HepG2 (cell line): ENCODE measurements around the gene ROMO1. TPM values are rescaled to one million over a fixed set of nuclear protein-coding genes. Genes with fewer than 3 reads are reported as not detected.
A peak's percentile ranks its signal among the peaks of the same experiment; 100 is the strongest.

ENCODE experiments used
- EED ChIP-seq: sonication (generic); formaldehyde crosslinking; IDR thresholded peaks from 2 replicates; pipeline ENCODE4 v1.5.0; 2020; ENCODE audit warnings: mild to moderate bottlenecking, missing genetic modification reagents
- ELF4 ChIP-seq: sonication (generic); formaldehyde crosslinking; IDR thresholded peaks from 2 replicates; pipeline ENCODE4 v1.5.0; 2020; ENCODE audit warnings: missing genetic modification reagents, mild to moderate bottlenecking, moderate library complexity, borderline replicate concordance
- FOXM1 ChIP-seq: sonication (generic); formaldehyde crosslinking; IDR thresholded peaks from 2 replicates; pipeline ENCODE4 v1.5.0; 2020; ENCODE audit warnings: missing genetic modification reagents
- HHEX ChIP-seq: IDR thresholded peaks from 2 replicates; pipeline ENCODE4 v1.6.1; 2016; ENCODE audit warnings: control low read depth
- HOXD1 ChIP-seq: sonication (generic); formaldehyde crosslinking; IDR thresholded peaks from 2 replicates; pipeline ENCODE4 v1.5.0; 2020; ENCODE audit warnings: missing genetic modification reagents
- JUND ChIP-seq: sonication (generic); formaldehyde crosslinking; IDR thresholded peaks from 2 replicates; pipeline ENCODE4 v1.8.0; 2022; ENCODE audit warnings: mild to moderate bottlenecking, missing genetic modification reagents
- KDM5B ChIP-seq: sonication (generic); formaldehyde crosslinking; IDR thresholded peaks from 2 replicates; pipeline ENCODE4 v1.4.0; 2020; ENCODE audit warnings: missing genetic modification reagents, mild to moderate bottlenecking, borderline replicate concordance
- MXD4 ChIP-seq: IDR thresholded peaks from 2 replicates; pipeline ENCODE4 v1.6.1; 2016; ENCODE audit warnings: mild to moderate bottlenecking, missing biosample characterization, missing genetic modification reagents
- MXI1 ChIP-seq: IDR thresholded peaks from 3 replicates; pipeline ENCODE4 v1.6.1; 2012; ENCODE audit warnings: low read depth, low read length, inconsistent platforms, borderline replicate concordance
- PLSCR1 ChIP-seq: sonication (generic); formaldehyde crosslinking; IDR thresholded peaks from 2 replicates; pipeline ENCODE4 v1.5.0; 2020; ENCODE audit warnings: missing genetic modification reagents, mild to moderate bottlenecking, borderline replicate concordance
- PRMT3 ChIP-seq: sonication (generic); formaldehyde crosslinking; IDR thresholded peaks from 2 replicates; pipeline ENCODE4 v1.8.1; 2022; ENCODE audit warnings: low read depth, mild to moderate bottlenecking, moderate library complexity, missing genetic modification reagents, borderline replicate concordance
- SP4 ChIP-seq: sonication (generic); formaldehyde crosslinking; IDR thresholded peaks from 2 replicates; pipeline ENCODE4 v1.8.1; 2023; ENCODE audit warnings: mild to moderate bottlenecking, missing genetic modification reagents
- THAP8 ChIP-seq: sonication (generic); formaldehyde crosslinking; IDR thresholded peaks from 2 replicates; pipeline ENCODE4 v1.5.1; 2020; ENCODE audit warnings: missing genetic modification reagents, mild to moderate bottlenecking, borderline replicate concordance
- ZFP41 ChIP-seq: sonication (generic); formaldehyde crosslinking; IDR thresholded peaks from 2 replicates; pipeline ENCODE4 v1.4.0; 2020; ENCODE audit warnings: mild to moderate bottlenecking, missing genetic modification reagents, borderline replicate concordance
- ZNF543 ChIP-seq: sonication (generic); formaldehyde crosslinking; IDR thresholded peaks from 2 replicates; pipeline ENCODE4 v1.4.0; 2020; ENCODE audit warnings: mild to moderate bottlenecking, missing genetic modification reagents
- ZNF766 ChIP-seq: sonication (generic); formaldehyde crosslinking; IDR thresholded peaks from 2 replicates; pipeline ENCODE4 v1.5.0; 2020; ENCODE audit warnings: missing genetic modification reagents, borderline replicate concordance
- polyA plus RNA-seq, 8 experiments: library from polyadenylated mRNA; depleted of rRNA in 3 of 8; stranded (reverse) in 7 of 8; unstranded in 1 of 8; fragments of >200 nt; fragmentation: Illumina TruSeq in 4 of 8; extraction: Trizol in 4 of 8; gene quantifications; 2 replicates each; pipeline versions ENCODE4 v1.2.1 to v1.2.3, GENCODE V29; 2011 to 2016; ENCODE audit warnings: low read depth in 4 of 8, missing spikeins in 1 of 8, mixed read lengths in 1 of 8; ENCODE audit not compliant: insufficient read depth in 1 of 8
- total RNA-seq, 5 experiments: library from RNA; depleted of rRNA; stranded (reverse); fragments of >200 nt; fragmentation: Illumina TruSeq; extraction: Trizol; gene quantifications; 2 replicates each; pipeline ENCODE4 v1.2.3, GENCODE V29; 2016; ENCODE audit warnings: low read depth in 1 of 5
- TF ChIP-seq, protein P1 (sequence below): fragments of 450-650 bp; IDR thresholded peaks from 2 replicates; pipeline ENCODE4 v1.6.1; 2017; ENCODE audit warnings: mild to moderate bottlenecking
- TF ChIP-seq, protein P2 (sequence below): sonication (generic); formaldehyde crosslinking; IDR thresholded peaks from 2 replicates; pipeline ENCODE4 v1.4.0; 2020; ENCODE audit warnings: mild to moderate bottlenecking, low read depth, missing genetic modification reagents
- TF ChIP-seq, protein P3 (sequence below): sonication (generic); formaldehyde crosslinking; IDR thresholded peaks from 2 replicates; pipeline ENCODE4 v1.4.0; 2020; ENCODE audit warnings: mild to moderate bottlenecking, missing genetic modification reagents
- TF ChIP-seq, protein P4 (sequence below): sonication (generic); formaldehyde crosslinking; IDR thresholded peaks from 2 replicates; pipeline ENCODE4 v1.9.0; 2021; ENCODE audit warnings: missing genetic modification reagents, mild to moderate bottlenecking, borderline replicate concordance

The ROMO1 gene
- total and polyA plus RNA-seq, 2 of the 13 experiments (the other 11 are each of a cell fraction or from before 2014, with no cell fraction given): 636 to 755 TPM

- TF ChIP-seq, protein P1, sequence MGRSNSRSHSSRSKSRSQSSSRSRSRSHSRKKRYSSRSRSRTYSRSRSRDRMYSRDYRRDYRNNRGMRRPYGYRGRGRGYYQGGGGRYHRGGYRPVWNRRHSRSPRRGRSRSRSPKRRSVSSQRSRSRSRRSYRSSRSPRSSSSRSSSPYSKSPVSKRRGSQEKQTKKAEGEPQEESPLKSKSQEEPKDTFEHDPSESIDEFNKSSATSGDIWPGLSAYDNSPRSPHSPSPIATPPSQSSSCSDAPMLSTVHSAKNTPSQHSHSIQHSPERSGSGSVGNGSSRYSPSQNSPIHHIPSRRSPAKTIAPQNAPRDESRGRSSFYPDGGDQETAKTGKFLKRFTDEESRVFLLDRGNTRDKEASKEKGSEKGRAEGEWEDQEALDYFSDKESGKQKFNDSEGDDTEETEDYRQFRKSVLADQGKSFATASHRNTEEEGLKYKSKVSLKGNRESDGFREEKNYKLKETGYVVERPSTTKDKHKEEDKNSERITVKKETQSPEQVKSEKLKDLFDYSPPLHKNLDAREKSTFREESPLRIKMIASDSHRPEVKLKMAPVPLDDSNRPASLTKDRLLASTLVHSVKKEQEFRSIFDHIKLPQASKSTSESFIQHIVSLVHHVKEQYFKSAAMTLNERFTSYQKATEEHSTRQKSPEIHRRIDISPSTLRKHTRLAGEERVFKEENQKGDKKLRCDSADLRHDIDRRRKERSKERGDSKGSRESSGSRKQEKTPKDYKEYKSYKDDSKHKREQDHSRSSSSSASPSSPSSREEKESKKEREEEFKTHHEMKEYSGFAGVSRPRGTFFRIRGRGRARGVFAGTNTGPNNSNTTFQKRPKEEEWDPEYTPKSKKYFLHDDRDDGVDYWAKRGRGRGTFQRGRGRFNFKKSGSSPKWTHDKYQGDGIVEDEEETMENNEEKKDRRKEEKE: no peak
- TF ChIP-seq ZFP41 (CRISPR knock-in tag) (0 out of 2 replicates have a peak, but pooled peaks have one; percentile 75), HHEX (CRISPR knock-in tag) (no peak), HOXD1 (CRISPR knock-in tag) (peak; percentile 75; the same call in 1 of the 2 replicates), EED (CRISPR knock-in tag) (peak; percentile 91; the same call in 1 of the 2 replicates), FOXM1 (peak; percentile 40; the same call in 1 of the 2 replicates), JUND (0 out of 2 replicates have a peak, but pooled peaks have one; percentile 48), ZNF543 (CRISPR knock-in tag) (peak; percentile 99), MXD4 (peak; percentile 97), PRMT3 (CRISPR knock-in tag) (peak; percentile 98; the same call in 1 of the 2 replicates), SP4 (CRISPR knock-in tag) (peak; percentile 78), THAP8 (CRISPR knock-in tag) (0 out of 2 replicates have a peak, but pooled peaks have one; percentile 96), KDM5B (CRISPR knock-in tag) (peak; percentile 99), ELF4 (CRISPR knock-in tag) (peak; percentile 97), PLSCR1 (CRISPR knock-in tag) (no peak), ZNF766 (CRISPR knock-in tag) (peak; percentile 48; the same call in 1 of the 2 replicates), MXI1 (peak; percentile 91; the same call in 1 of the 3 replicates)
- TF ChIP-seq, protein P2, sequence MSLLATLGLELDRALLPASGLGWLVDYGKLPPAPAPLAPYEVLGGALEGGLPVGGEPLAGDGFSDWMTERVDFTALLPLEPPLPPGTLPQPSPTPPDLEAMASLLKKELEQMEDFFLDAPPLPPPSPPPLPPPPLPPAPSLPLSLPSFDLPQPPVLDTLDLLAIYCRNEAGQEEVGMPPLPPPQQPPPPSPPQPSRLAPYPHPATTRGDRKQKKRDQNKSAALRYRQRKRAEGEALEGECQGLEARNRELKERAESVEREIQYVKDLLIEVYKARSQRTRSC (CRISPR knock-in tag): peak; percentile 98
- TF ChIP-seq, protein P3, sequence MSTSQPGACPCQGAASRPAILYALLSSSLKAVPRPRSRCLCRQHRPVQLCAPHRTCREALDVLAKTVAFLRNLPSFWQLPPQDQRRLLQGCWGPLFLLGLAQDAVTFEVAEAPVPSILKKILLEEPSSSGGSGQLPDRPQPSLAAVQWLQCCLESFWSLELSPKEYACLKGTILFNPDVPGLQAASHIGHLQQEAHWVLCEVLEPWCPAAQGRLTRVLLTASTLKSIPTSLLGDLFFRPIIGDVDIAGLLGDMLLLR (CRISPR knock-in tag): peak; percentile 92
- TF ChIP-seq, protein P4, sequence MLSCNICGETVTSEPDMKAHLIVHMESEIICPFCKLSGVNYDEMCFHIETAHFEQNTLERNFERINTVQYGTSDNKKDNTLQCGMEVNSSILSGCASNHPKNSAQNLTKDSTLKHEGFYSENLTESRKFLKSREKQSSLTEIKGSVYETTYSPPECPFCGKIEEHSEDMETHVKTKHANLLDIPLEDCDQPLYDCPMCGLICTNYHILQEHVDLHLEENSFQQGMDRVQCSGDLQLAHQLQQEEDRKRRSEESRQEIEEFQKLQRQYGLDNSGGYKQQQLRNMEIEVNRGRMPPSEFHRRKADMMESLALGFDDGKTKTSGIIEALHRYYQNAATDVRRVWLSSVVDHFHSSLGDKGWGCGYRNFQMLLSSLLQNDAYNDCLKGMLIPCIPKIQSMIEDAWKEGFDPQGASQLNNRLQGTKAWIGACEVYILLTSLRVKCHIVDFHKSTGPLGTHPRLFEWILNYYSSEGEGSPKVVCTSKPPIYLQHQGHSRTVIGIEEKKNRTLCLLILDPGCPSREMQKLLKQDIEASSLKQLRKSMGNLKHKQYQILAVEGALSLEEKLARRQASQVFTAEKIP (CRISPR knock-in tag): no peak
These were observed 34.6 kb upstream of the ROMO1 start, which contains the start of the genes CPNE1 and RBM12 (continued) for GRCh38 chr20:35664466-35665206.
